Activated naive CD4-positive, alpha-beta T cell treated with anti-CD3 and anti-CD28 coated beads, Interleukin-2, amount 10 ng/mL, durations not matched to agents 7 days and 5 days (primary cell): ENCODE data around the gene ACAN.

ENCODE experiments used
- CTCF ChIA-PET: fragments of 350-600 bp; sonication (Branson Sonifier 250); formaldehyde crosslinking; loops from one replicate; lab custom pipeline; 2021; ENCODE audit warnings: antibody characterized with exemption; lab: Charles Lee
- DNase-seq: peaks from one replicate; pipeline ENCODE4 v3.0.0-alpha.2; 2020
- H3K27ac Mint-ChIP-seq: one replicate; pipeline ENCODE4 v1.8.0; 2021; ENCODE audit warnings: mild to moderate bottlenecking, moderate library complexity, mixed read lengths
- H3K27me3 Mint-ChIP-seq: one replicate; pipeline ENCODE4 v1.8.0; 2021; ENCODE audit warnings: mild to moderate bottlenecking, mixed read lengths
- H3K36me3 Mint-ChIP-seq: one replicate; pipeline ENCODE4 v1.8.0; 2021; ENCODE audit warnings: mixed read lengths
- H3K4me1 Mint-ChIP-seq: one replicate; pipeline ENCODE4 v1.8.0; 2021; ENCODE audit warnings: mixed read lengths
- H3K4me3 Mint-ChIP-seq: one replicate; pipeline ENCODE4 v1.8.0; 2021; ENCODE audit warnings: mild to moderate bottlenecking, moderate library complexity, mixed read lengths
- H3K9me3 Mint-ChIP-seq: one replicate; pipeline ENCODE4 v1.8.0; 2021; ENCODE audit warnings: mixed read lengths

Gene ACAN

DNA sequence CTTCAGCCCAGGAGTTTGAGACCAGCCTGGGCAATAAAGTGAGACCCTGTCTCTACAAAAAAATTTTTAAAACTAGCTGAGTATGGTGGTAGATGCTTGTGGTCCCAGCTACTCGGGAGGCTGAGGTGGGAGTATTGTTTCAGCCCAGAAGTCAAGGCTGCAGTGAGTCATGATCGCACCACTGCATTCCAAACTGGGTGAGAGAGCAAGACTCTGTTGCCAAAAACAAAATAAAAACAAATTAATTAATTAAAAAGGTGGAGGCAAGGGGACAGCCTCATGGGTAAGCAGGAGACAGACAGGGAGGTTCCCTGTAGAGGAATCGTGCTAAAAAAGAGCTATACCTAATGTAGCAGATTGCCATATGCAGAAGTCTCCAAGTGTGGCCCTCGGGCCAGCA lies 79.5 kb downstream of the ACAN start:
- H3K27me3 Mint-ChIP-seq: no peaks in the 10 kb centered on the region
- no peak for DNase-seq
- H3K4me3 Mint-ChIP-seq: no peak overlapping the region
- no peaks in the 10 kb centered on the region for H3K9me3 Mint-ChIP-seq
- no peaks in the 10 kb centered on the region for H3K4me1 Mint-ChIP-seq
- peaks cover 41% of the 10 kb centered on the region for H3K36me3 Mint-ChIP-seq
- CTCF ChIA-PET: interaction anchor here (3.3 kb wide), 1 partner anchor 22 kb away, joined by 15 read pairs; no protein-coding TSS in a partner anchor
- no peak overlapping the region for H3K27ac Mint-ChIP-seq

- no peak for DNase-seq
- no peaks in the 10 kb centered on the region for H3K27me3 Mint-ChIP-seq
- CTCF ChIA-PET: no interaction called here
- peaks cover 3% of the 10 kb centered on the region for H3K4me1 Mint-ChIP-seq
- no peak overlapping the region for H3K4me3 Mint-ChIP-seq
- H3K9me3 Mint-ChIP-seq: no peaks in the 10 kb centered on the region
- no peak overlapping the region for H3K27ac Mint-ChIP-seq
- peaks cover 32% of the 10 kb centered on the region for H3K36me3 Mint-ChIP-seq
These were observed 83.9 kb downstream of the ACAN start for GRCh38 chr15:88887068-88887580.

GRCh38 chr15:88888719-88889118 lies 85.5 kb downstream of the ACAN start:
- H3K27me3 Mint-ChIP-seq: no peaks in the 10 kb centered on the region
- no peak overlapping the region for H3K4me3 Mint-ChIP-seq
- H3K27ac Mint-ChIP-seq: no peak overlapping the region
- no peaks in the 10 kb centered on the region for H3K9me3 Mint-ChIP-seq
- peaks cover 34% of the 10 kb centered on the region for H3K36me3 Mint-ChIP-seq
- CTCF ChIA-PET: no interaction called here
- peaks cover 11% of the 10 kb centered on the region for H3K4me1 Mint-ChIP-seq
- DNase-seq: no peak

GRCh38 chr15:88890495-88890894 lies 87.3 kb downstream of the ACAN start:
- peaks cover 19% of the 10 kb centered on the region for H3K4me1 Mint-ChIP-seq
- no peaks in the 10 kb centered on the region for H3K9me3 Mint-ChIP-seq
- H3K27me3 Mint-ChIP-seq: peaks cover 2% of the 10 kb centered on the region
- CTCF ChIA-PET: interaction anchor here (0.9 to 1.6 kb wide), 2 partner anchors 128 to 285 kb away, joined by 3 to 4 read pairs; no protein-coding TSS in a partner anchor
- peaks cover 24% of the 10 kb centered on the region for H3K36me3 Mint-ChIP-seq
- DNase-seq: no peak
- H3K27ac Mint-ChIP-seq: peak overlapping the region; percentile 11
- H3K4me3 Mint-ChIP-seq: no peak overlapping the region

- Mint-ChIP-seq H3K9me3 (no peaks in the 10 kb centered on the region), H3K36me3 (peaks cover 22% of the 10 kb centered on the region), H3K27me3 (peaks cover 5% of the 10 kb centered on the region), H3K4me3 (no peak overlapping the region), H3K4me1 (peaks cover 27% of the 10 kb centered on the region), H3K27ac (no peak overlapping the region)
- CTCF ChIA-PET: interaction anchor here (1.0 to 2.1 kb wide), 5 partner anchors 10 to 287 kb away, joined by 3 to 6 read pairs (median 4); no protein-coding TSS in a partner anchor
- no peak for DNase-seq
These were observed 88.5 kb downstream of the ACAN start for GRCh38 chr15:88891540-88892254.

GRCh38 chr15:88894348-88894818 lies 91.1 kb downstream of the ACAN start:
- H3K36me3 Mint-ChIP-seq: peaks cover 10% of the 10 kb centered on the region
- no peaks in the 10 kb centered on the region for H3K9me3 Mint-ChIP-seq
- peaks cover 41% of the 10 kb centered on the region for H3K4me1 Mint-ChIP-seq
- peak; percentile 92 for DNase-seq
- peak overlapping the region; percentile 90 for H3K4me3 Mint-ChIP-seq
- peak overlapping the region; percentile 87 for H3K27ac Mint-ChIP-seq
- H3K27me3 Mint-ChIP-seq: peaks cover 5% of the 10 kb centered on the region
- CTCF ChIA-PET: interaction anchor here (0.6 to 3.2 kb wide), 8 partner anchors 11 to 277 kb away, joined by 3 to 31 read pairs (median 4); no protein-coding TSS in a partner anchor

DNA sequence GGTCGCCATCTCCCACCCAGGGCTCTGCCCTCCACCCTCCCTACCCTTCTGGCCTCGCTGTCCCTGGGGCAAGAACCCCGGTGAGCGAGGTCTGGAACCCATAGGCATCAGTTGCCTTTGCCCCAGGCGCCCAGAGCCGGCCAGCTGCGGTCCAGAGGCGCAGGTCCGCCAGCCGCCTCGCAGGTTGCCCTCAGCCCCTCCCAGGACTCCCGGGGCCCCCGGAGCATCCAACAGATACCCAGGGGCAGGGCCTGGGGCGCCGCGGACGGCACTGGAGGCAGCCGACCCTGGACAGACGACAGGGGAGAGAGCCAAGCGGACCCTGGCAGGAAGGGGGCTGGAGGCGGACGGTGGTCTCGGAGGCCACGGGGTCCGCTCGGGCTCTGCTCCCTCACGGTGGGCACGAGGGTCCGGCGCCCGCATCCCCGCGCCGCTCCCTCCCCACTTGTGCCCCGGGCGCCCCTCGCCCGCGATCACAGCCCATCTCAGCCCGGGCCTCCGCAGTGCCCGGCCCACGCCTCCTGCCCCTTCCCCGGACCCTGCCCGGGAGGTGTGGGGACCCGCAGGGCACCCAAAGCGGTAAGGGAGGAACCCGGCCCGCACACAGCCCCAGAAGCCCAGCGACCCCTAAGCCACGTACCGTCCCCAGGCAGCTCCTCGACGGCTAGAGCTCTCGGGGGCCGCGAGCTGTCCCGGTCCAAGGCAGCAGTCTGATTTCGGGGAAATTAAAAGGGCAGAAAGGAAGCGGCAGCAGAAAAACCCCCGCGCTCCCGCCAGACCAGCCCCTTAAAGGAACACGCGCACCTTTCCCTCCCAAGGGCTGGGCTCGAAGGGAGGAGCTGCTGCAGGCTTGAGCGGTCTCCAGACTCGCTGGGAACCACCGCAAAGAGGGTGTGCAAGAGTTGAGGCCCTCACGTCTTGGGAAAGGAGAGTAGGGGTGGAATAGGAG lies 91.9 kb downstream of the ACAN start, which contains the start of gene HAPLN3:
HAPLN3 (minus strand) TSS at position 726 of the 949 bp plus-strand sequence. CDS start 8,246 bp downstream, outside the sequence.
- CTCF ChIA-PET: interaction anchor here (0.6 to 3.2 kb wide), 8 partner anchors 10 to 276 kb away, joined by 3 to 31 read pairs (median 4); no protein-coding TSS in a partner anchor
- Mint-ChIP-seq H3K9me3 (no peaks in the 10 kb centered on the region), H3K4me3 (peak within 1 kb of the TSS; percentile 90), H3K27me3 (peaks cover 5% of the 10 kb centered on the region), H3K27ac (peak within 1 kb of the TSS; percentile 87), H3K4me1 (peaks cover 37% of the 10 kb centered on the region), H3K36me3 (peaks cover 9% of the 10 kb centered on the region)
- peak; percentile 80 for DNase-seq

- Mint-ChIP-seq H3K36me3 (peaks cover 8% of the 10 kb centered on the region), H3K27ac (peak overlapping the region; percentile 40), H3K4me1 (peaks cover 37% of the 10 kb centered on the region), H3K27me3 (peaks cover 5% of the 10 kb centered on the region), H3K9me3 (no peaks in the 10 kb centered on the region), H3K4me3 (peak overlapping the region; percentile 8)
- DNase-seq: no peak
- CTCF ChIA-PET: interaction anchor here (1.6 to 3.2 kb wide), 2 partner anchors 9 to 272 kb away, joined by 6 to 31 read pairs; no protein-coding TSS in a partner anchor
These were observed 93.2 kb downstream of the ACAN start for GRCh38 chr15:88896333-88897033.

- Mint-ChIP-seq H3K36me3 (peaks cover 7% of the 10 kb centered on the region), H3K27me3 (peaks cover 5% of the 10 kb centered on the region), H3K27ac (no peak overlapping the region), H3K4me1 (peaks cover 37% of the 10 kb centered on the region), H3K9me3 (no peaks in the 10 kb centered on the region), H3K4me3 (no peak overlapping the region)
- no peak for DNase-seq
- CTCF ChIA-PET: interaction anchor here (1.6 to 3.2 kb wide), 2 partner anchors 8 to 273 kb away, joined by 6 to 31 read pairs; no protein-coding TSS in a partner anchor
These were observed 93.9 kb downstream of the ACAN start for GRCh38 chr15:88897142-88897455.

DNA sequence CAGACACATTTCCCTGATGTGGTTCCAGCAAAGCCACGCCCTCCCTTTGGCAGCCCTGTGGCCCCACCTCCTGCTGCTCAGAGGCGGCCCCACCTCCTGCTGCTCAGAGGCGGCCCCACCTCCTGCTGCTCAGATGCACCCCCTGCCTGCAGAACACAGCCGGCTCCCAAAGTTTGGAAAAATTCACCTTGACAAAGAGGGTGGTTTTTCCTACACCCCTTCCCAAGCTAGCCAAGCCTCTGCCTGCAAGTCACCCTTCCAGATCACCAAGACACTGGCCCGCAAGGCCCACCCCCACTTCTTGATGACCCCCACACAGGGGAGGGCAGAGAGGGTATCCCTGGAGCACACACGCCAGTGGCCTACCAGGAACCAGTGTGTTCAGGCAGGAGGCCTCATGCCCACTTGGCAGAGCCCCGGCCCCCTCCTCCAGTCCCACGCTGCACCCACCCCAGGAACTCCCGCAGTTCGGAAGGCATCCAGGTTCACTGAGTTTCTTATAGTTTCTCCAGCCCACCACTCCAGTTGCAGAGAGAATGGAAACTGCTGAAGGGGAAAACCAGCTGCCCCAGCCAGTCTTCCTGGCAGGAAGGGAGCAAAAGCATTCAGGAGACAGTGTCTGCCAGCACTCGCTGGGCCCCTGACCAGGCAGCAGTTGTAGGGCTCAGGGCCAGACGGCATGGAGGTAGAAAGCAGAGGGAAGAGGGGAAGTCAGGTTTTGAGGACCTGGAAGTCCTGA lies 94.4 kb downstream of the ACAN start:
- H3K4me1 Mint-ChIP-seq: peaks cover 40% of the 10 kb centered on the region
- CTCF ChIA-PET: interaction anchor here (0.6 to 3.2 kb wide), 3 partner anchors 7 to 273 kb away, joined by 4 to 31 read pairs (median 6); no protein-coding TSS in a partner anchor
- H3K27me3 Mint-ChIP-seq: peaks cover 5% of the 10 kb centered on the region
- DNase-seq: peak; percentile 88
- peaks cover 8% of the 10 kb centered on the region for H3K36me3 Mint-ChIP-seq
- H3K27ac Mint-ChIP-seq: peak overlapping the region; percentile 28
- H3K4me3 Mint-ChIP-seq: no peak overlapping the region
- H3K9me3 Mint-ChIP-seq: no peaks in the 10 kb centered on the region

DNA sequence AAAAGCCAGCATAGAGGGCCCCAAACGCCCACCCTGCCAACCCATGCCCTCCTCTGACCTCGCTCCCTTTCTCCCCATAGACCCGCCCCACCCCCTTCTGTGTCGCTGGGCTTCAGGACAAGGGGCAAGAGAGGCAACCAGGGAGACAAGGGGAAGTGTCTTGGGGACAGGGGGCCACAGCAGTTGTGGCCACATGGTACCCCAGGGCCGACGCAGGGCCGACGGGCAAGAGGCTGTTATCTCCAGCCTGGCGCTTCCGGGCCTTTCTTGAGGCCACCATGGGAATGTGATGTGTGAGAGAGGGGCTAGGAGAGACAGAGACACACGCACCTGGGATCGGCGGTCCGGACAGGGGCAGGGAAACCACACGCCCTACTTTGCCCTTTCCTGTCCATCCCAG lies 95.5 kb downstream of the ACAN start:
- no peak overlapping the region for H3K4me3 Mint-ChIP-seq
- peaks cover 3% of the 10 kb centered on the region for H3K36me3 Mint-ChIP-seq
- CTCF ChIA-PET: no interaction called here
- no peaks in the 10 kb centered on the region for H3K9me3 Mint-ChIP-seq
- DNase-seq: no peak
- H3K27ac Mint-ChIP-seq: no peak overlapping the region
- H3K27me3 Mint-ChIP-seq: peaks cover 5% of the 10 kb centered on the region
- H3K4me1 Mint-ChIP-seq: peaks cover 44% of the 10 kb centered on the region

DNA sequence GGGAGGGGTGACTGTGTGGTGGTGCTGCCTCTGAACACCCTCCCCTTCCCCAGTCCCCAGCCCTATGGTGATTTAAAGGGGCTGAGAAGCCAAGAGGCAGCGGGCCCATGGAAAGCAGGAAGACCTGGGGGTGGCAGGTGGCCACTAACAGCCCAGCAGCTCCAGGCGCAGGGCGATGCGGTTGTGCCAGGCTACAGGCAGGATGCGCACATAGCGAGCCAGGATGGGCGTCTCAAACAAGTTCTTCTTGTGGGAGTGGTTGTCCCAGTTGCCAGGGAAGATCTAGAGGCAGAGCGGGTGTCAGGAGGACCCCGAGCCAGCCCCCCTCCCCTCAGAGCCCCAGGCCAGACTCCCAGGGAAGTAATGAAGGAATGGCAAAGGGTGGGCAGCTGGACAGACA lies 96.0 kb downstream of the ACAN start:
- H3K9me3 Mint-ChIP-seq: no peaks in the 10 kb centered on the region
- no peak for DNase-seq
- peaks cover 5% of the 10 kb centered on the region for H3K27me3 Mint-ChIP-seq
- H3K27ac Mint-ChIP-seq: no peak overlapping the region
- H3K36me3 Mint-ChIP-seq: peaks cover 7% of the 10 kb centered on the region
- CTCF ChIA-PET: no interaction called here
- no peak overlapping the region for H3K4me3 Mint-ChIP-seq
- H3K4me1 Mint-ChIP-seq: peaks cover 44% of the 10 kb centered on the region
